NCI-H187 (cell line): Measurements from ENCODE around the gene MORF4L1.
"Not testable (repeated sequence)": the region's sequence is repeated elsewhere in the genome, so short reads cannot be mapped to it uniquely, and the experiment has no call there.

ENCODE experiments used
- DNase-seq, 2 experiments: peaks; one replicate each; lab custom pipeline; 2025; lab: John Stamatoyannopoulos, UW

Gene MORF4L1

DNA sequence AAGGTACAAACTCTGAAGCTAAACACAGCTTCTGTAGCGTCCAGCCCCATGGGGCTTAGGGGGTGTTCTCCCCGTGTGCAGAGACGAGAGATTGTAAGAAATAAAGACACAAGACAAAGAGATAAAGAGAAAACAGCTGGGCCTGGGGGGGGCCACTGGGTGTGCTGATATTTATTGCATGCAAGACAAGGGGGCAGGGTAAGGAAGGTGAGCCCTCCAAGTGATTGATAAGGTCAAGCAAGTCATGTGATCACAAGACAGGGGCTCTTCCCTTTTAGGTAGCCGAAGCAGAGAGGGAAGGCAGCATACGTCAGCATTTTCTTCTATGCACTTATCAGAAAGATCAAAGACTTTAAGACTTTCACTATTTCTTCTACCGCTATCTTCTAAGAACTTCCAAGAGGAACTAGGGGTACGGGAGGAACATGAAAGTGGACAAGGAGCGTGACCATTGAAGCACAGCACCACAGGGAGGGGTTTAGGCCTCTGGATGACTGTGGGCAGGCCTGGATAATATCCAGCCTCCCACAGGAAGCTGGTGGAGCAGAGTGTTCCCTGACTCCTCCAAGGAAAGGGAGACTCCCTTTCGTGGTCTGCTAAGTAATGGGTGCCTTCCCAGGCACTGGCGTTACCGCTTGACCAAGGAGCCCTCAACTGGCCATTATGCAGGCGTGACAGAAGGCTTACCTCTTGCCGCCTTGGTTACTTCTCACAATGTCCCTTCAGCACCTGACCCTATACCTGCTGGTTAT, 29.8 kb downstream of the MORF4L1 start:
- DNase-seq: not testable (repeated sequence)

DNA sequence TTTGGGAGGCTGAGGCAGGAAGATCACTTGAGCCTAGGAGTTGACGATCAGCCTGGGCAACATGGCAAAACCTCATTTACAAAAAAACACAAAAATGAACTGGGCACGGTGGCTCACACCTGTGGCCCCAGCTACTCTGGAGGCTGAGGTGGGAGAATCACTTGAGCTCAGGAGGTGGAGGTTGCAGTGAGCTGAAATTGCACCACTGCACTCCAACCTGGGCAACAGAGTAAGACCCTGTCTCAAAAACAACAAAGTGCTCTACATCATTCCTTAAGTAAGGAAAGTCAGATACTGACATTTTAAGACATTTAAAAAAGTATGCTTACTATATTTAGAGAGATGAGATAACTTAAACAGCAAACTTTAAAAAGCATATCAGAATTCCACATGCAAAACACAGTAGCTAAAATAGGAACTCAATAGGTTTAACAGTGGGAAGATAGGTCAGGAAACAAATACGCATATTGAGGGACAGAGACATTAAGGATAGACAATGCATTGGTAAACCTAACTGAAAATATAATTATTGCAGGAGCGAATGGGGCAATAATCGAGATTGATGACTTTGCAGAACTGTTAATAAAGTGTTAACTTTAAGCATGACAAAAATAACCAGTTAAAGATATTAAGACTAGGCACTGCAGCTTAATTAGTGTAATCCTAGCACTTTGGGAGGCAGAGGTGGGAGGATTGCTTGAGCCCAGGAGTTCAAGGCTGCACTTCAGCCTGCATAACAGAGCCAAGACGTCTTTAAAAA, 32.1 kb downstream of the MORF4L1 start:
- DNase-seq: no peak

- DNase-seq: no peak
These were observed 33.6 kb downstream of the MORF4L1 start for GRCh38 chr15:78906316-78906620.

DNA sequence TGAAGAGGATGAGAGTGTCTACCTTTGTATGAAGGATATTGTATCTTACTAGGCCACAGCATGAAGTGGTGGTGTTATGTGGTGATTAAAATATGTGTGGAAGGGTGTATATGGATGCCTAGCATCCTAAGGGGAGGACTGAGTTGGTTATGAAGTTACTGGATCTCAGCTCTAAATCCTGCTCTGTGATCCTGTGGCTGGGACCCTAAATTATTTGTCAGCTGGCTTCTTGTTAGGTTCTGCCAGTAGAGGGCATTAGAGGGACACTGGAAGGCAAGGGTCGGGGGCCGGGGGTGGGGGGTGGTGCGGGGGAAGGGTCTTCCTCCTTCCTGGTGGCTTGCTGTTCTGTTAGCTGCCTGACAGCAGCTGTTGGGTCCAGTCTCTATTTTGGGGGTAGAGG, 34.9 kb downstream of the MORF4L1 start:
- no peak for DNase-seq

DNA sequence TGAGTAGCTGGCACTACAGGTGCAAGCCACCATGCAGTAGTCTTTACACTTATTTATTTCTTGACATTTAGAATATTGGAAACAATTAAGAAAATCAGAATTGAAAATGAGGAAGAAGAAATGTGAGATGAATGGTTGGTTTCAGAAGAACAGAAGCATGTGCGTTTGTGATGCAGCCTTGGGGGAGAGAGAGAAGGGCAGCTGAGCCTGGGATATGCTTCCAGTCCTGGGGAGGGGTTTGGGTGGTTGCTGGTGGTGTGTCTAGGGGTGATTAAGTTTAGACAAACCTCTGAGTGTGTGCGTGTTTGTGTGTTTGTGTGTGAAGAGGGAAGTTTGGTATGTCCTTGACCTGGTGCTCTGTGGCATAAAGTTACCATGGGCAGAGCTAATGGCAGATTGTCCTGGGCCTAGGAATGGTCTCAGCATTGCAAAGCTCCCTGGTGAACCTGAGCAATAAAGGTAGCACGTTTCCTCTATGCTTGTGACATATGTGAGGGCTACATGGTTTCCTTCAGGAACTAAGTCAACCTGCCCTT, 36.5 kb downstream of the MORF4L1 start:
- DNase-seq: no peak

DNA sequence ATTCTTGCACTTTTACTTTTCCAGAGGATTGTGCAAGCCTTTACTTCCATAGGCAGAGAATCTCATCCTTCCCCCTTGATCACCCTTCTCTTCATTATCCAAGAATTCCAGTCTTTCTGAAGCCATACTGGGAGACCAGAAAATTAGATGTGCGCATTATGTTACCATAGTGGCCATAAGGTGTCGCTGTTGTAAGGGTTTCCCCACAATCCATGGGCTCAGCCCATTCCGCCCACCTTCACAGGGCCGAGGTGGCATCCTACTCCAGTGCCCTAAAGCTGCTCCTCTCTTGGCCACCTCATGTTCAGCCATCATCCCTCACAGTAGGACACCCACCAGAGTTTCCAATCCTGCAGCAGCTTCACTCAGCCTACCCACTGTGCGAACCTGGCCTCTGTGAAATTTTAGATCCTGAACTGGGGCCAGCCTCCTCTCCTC, 37.1 kb downstream of the MORF4L1 start:
- DNase-seq: no peak

GRCh38 chr15:78910271-78910670, 37.6 kb downstream of the MORF4L1 start:
- DNase-seq: no peak

DNA sequence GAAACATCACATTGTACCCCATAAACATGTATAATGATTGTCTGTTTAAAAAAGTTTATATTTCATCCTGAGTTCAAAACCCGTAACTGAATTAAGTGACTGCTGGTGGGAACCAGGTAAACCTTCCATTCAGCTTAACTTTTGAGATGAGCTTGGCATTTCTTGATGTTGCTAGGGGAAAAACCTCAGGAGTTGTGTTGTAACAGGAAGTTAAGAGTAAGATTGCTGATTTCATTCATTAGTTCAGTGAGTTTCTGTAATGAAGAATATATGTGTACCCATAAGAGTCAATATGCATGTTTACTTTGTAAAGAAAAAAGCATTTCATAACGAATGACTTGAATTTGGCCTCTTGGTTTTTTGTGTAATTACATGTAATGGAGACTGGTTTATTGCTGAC, 39.6 kb downstream of the MORF4L1 start:
- DNase-seq: no peak

DNA sequence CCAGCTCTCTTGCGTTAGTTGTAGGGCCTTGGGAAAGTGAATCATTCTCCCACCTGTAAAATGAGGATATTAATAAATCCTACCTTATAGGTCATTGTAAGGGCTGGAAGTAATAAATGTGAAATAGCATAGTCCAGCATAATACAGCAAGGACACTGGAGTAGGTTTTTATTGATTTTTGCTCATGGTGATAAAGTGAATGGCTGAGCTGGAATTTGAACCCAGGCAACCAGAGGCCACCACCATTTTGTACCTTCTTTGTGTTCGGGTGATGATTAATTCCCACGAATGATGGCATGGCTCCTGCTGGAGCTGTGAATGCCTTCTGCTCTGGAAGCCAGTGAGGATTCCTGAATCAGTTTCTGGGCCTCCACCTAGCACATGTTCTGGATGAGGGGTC, 40.3 kb downstream of the MORF4L1 start:
- no peak for DNase-seq

DNA sequence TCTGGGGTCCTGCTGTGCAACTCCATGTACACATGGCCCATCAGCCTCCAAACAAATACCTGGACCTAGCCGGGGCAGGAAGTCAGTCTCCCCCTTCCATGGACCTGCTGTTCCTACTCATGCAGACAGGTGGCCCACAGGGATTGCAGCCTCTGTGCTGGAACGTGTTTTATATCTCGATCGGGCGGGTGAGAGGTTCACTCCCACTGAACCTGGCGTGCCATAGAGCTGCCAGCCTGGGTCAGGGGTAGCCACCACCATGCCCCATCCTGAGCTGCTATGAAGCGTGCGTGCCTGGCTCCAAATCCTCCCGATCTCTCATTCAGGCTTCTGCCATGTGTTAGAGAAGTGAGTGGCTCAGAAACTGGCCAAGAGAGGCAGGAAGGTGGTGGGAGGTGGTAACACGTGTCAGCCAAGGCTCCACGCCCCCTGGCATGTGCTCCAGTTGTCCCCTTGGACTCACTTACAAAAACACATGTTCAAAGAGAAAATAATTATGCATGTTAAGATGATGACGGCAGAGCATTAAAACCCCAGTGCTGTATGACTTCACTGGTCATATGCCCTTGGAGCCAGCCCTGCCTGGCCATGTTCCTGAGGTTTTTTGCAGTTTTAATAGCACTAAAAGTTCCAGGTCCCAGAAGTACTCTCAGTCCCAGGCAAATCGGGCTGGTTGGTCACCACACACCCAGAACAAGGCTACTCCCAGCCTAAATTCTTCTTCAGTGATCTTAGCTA, 41.5 kb downstream of the MORF4L1 start:
- no peak for DNase-seq

GRCh38 chr15:78915341-78916087, 42.8 kb downstream of the MORF4L1 start:
- DNase-seq: peak in 1 of 2 experiments; percentile 1

DNA sequence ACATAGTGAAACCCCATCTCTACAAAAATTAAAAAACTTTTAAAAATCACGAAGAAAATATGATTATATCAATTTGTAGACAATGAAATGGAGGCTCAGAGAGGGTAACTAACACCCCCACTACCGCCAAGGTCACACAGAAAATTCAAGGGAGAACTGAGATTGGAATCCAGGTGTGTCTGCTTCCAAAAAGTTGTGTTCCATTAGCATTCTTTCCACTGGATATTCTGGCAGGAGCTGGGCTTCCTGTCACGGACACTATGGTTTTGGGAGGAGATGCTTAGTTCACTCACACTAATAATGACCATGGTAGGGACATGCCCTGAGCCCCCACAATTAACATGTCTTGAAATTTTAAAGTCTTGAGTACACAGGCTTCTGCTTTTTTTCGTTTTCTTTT, 43.4 kb downstream of the MORF4L1 start:
- no peak for DNase-seq

GRCh38 chr15:78917888-78918287, 45.2 kb downstream of the MORF4L1 start:
- DNase-seq: no peak

- no peak for DNase-seq
These were observed 48.8 kb downstream of the MORF4L1 start for GRCh38 chr15:78921517-78921916.

DNA sequence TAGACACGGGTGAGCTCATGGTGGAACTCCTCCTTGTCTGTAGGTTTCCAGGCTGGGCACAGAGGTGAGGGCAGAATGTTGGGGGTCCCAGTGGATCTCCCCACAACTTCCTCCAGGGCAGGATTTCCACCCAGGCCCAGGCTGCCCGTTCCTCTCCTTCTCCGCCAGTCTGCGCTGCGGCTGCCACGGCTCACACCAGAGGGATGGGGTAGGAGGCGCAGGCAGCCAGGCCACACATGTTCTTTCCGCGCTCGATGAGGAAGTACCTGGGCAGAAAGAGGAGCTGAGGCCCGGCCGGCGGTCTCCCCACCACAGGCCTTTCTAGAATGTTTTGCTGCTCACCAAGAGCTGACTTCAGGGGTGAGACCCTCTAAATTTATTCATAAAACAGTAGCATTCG, 49.2 kb downstream of the MORF4L1 start:
- DNase-seq: no peak

- no peak for DNase-seq
These were observed 49.8 kb downstream of the MORF4L1 start for GRCh38 chr15:78922527-78922926.

DNA sequence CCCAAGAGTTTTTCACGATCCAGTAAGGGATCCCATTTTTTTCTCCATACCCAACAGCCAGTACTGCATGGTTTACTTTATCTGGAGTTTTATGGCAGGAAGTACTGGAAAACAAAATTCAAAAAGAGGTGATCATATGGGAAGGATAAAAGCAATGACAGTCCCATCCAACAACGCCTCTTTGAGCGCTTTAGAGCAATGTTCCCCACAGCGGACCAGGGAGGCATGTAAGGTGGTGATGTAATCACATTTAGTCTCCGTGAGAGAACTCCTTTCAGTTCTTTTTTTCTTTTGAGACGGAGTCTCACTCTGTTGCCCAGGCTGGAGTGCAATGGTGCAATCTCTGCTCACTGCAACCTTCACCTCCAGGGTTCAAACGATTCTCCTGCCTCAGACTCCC, 50.3 kb downstream of the MORF4L1 start:
- DNase-seq: no peak

- DNase-seq: no peak
These were observed 51.0 kb downstream of the MORF4L1 start for GRCh38 chr15:78923480-78924360.

DNA sequence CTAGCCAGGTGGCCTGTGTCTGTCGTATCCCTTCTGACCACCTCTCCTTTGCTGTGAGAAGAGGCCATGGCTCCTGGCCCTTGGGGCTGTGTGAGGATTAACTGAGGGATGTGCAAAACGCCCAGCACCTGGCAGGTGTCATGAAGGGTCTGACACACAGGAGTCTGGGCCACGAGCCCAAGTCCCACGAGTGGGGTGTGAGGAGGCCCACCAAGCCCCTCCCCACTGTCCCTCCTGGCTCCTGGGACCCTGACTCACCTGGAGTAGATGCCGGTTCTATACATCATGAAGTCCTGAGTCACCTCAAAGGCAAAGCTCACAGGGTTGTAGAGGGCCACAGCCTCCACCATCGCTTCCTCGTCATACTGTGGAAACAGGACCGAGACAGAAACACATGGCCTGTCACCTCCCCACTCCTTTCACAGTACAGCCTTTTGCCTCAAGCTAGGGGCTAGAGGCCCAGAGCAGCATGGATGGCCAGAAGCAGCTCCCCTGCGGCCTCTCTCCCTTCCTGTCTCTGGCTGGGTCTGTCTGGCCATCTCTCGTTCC, 52.5 kb downstream of the MORF4L1 start:
- DNase-seq: no peak

GRCh38 chr15:78925956-78926743, 53.5 kb downstream of the MORF4L1 start:
- no peak for DNase-seq
